Vagina (tissue), 2 donors: Measurements from ENCODE around the gene USH1G.

Experiments used
- CTCF ChIP-seq, 3 experiments: fragments of 450-650 bp in 2 of 3; fragments of 200-600 bp in 1 of 3; sonication (generic) in 1 of 3; IDR thresholded peaks; one replicate each; pipeline ENCODE4 v1.5.1; 2017 to 2019; ENCODE audit warnings: antibody characterized with exemption in 3 of 3, mild to moderate bottlenecking in 2 of 3, moderate library complexity in 2 of 3
- POLR2A ChIP-seq, 2 donors: fragments of 450-650 bp; IDR thresholded peaks; one replicate each; pipeline ENCODE4 v1.6.1; 2017; ENCODE audit warnings: antibody characterized with exemption in 2 of 2, mild to moderate bottlenecking in 2 of 2, moderate library complexity in 2 of 2
- POLR2AphosphoS5 ChIP-seq, 2 donors: sonication (generic); formaldehyde crosslinking; IDR thresholded peaks; one replicate each; pipeline ENCODE4 v1.9.0; 2017; ENCODE audit warnings: antibody characterized with exemption in 2 of 2, mild to moderate bottlenecking in 2 of 2, low read depth in 1 of 2; ENCODE audit not compliant: insufficient read depth in 1 of 2

- TF ChIP-seq CTCF (IDR thresholded peaks at IDR 0.05): no peak
- no peak for TF ChIP-seq POLR2AphosphoS5 (IDR thresholded peaks at IDR 0.05; ENCODE audit: insufficient read depth in 1 of 2, low read depth in 1 of 2)
- TF ChIP-seq POLR2A (IDR thresholded peaks at IDR 0.05): no peak
Observed at GRCh38 chr17:74959826-74960515, 36.9 kb upstream of the USH1G start.
